Hematopoietic multipotent progenitor cell treated with erythropoietin and hydrocortisone succinate and interleukin-3 and kit ligand, for 15 days (in vitro differentiated cells): Measurements from ENCODE around the gene ELAVL2.

ENCODE experiments used
- DNase-seq: peaks from one replicate; pipeline ENCODE4 v3.0.0-alpha.2; 2015; ENCODE audit warnings: low spot score

The ELAVL2 gene

DNA sequence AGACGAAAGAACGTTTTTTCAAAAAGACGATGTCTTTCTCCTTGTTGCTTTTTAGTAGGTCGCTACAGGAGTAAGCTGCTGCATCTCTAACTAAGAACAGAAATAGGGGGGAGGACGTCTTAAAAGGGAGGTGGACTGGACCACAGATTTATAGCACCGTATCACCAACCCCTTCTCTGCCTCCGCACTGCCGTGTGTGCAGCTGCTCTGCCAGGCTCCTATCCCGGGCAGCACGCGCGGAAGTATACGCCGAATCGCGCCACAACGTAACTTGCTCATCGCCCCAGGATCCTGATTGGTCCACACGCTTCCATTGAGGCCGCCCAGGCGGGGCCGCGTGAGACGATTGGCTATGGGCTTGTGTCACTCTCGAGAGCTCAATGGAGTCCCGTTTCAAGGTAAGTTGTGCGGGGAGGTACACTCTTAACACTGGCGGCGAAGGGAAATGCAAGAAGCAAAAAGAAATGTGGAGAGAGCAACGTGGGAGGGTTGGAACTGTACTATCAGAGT lies at the start of gene ELAVL2:
Gene ELAVL2, minus strand, starts transcription at position 121 of the 510 bp plus-strand sequence. CDS start 64,006 bp downstream, outside the sequence.
- DNase-seq: no peak

DNA sequence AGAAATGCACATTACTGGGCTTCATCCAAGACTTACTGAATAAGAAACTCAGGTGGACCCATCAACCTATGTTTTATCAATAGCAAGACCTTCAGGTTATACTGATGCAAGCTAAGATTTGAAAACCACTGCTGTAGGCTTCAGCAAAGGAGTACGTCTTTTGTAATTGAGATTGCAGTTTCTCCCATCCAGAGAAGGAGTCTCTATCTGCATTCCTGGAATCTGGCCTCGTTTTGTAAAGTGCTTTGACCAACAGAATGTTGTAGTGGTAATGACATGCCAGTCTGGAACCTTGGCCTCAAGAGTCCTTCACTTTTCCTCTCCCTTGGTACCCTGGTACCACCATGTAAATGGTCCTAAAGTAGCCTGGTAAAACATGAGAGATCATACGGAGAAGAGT lies 32.2 kb upstream of the ELAVL2 start:
- DNase-seq: no peak

DNA sequence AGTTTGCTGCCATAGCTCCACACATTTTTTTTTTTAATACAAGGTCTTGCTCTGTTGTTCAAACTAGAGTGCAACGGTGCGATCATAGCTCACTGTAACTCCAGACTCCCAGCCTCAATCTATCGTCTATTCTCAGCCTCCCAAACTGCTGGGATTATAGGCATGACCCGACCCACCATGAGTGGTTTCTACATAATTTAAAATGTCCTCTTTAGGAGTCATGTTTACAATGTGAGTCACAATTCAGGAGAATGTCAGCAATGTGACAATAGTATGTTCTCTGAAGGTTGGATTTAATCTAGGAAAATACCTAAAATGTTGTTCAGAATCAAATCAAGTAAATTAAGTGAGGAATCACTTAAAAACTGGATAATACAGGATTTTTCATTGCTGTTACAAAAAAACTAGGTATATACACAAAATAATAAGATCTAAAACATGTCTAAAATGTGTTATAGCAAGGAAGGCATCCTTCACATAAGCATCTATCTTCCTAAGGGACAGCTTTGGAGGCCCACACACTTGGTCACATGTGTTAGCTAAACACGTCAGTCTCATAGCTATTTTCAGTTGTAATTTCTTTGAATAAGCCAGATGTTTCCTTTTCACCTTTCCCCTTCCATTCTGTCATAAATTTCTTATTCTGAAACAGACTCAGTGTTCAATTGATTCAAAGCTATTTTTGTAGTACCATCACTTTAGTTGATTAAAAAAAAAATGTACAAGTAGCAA lies 30.0 kb upstream of the ELAVL2 start:
- no peak for DNase-seq

DNA sequence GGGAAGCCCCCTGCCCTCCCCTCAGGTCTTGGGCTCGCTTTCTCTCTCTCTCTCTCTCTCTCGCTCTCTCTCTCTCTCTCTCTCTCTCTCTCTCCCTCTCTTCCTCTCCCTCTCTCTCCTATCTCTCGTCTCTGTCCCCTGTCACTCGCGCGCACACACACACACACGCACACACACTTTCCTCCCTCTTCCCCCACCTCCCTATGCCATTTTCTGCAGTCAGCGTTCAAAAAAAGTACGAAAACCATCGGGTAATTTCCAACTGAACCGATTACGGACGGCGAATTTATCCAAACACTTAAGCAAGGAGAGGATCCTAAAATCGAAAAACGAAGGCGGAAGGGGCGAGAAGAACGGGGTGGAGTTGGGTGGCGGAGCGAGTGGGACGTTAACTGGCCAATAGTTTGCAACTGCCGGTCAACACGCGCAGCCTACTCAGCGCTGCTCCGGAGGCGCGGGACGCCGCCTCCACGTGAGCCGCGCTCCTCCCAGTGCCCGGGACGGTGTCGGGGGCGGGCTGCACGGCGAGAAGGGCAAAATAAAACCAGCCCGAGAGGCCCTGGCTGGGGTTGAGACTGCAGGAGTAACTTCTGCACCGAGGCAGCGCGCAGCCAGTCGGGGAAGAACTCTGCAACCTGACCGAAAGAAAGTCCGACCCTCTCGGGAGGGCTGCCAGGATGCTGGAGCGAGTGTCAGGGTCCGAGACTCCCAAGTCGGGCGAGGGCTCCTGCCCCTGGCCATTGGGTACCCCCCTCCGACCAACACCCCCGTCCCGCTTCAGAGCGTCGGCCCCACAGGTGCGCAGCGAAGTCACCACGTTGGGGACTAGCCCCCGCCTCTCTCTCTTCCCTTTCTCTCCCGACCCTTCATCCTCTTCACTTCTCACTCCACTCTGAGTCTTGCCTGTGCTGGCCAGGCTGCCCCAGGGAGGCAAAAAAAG lies 24.9 kb upstream of the ELAVL2 start:
- no peak for DNase-seq

DNA sequence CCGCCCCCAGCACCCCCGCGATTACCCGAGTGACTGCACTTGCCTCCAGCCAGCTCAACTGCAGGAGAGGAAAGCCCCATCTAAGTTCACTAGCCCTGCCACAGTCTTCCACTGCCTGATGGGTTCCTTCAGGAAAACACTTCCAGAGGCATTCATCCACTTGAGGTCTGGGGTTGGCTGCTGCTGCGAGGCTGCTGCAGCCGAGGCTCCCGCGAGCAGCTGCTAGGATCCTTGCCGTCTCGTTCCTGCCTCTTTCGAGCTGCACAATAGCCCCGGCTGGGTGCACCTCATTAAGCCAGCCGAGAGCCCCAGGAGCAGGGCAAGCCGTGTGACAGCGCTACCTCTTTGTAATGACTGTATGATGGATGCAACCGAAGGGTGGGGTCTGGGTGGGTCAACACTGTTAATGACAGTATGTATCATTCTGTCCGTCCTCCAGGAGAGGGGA lies 24.2 kb upstream of the ELAVL2 start:
- DNase-seq: no peak

DNA sequence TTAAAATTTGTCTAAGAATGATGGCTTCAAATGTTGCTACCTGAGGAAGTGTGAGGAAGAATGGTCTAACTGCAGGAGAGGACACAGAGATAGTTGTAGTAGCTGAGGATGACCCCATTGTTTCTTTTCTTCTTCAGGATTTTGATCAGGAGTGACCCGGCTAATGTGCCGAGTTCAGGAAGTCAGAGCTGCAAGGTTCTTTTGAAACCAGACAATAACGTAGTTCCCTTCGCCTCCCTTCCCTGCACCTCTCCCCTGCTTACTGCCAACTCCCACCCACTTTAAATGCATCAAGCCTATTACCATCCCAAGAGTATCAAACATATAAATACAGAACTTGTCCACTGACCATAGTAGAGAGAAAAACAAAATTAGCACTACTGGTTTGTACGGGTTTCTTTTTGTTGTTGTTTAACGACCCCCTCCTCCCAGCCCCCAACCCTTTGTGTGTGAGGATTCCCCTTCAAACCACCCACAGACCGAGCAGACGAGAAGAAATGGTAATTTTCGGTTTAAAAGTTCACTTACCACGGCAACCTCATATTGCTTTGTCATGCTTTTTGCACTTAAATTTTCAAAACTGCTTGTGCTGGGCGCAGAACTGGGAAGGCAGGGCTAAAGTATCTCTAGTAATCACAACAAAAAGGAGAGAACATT lies 23.5 kb upstream of the ELAVL2 start:
- DNase-seq: no peak

DNA sequence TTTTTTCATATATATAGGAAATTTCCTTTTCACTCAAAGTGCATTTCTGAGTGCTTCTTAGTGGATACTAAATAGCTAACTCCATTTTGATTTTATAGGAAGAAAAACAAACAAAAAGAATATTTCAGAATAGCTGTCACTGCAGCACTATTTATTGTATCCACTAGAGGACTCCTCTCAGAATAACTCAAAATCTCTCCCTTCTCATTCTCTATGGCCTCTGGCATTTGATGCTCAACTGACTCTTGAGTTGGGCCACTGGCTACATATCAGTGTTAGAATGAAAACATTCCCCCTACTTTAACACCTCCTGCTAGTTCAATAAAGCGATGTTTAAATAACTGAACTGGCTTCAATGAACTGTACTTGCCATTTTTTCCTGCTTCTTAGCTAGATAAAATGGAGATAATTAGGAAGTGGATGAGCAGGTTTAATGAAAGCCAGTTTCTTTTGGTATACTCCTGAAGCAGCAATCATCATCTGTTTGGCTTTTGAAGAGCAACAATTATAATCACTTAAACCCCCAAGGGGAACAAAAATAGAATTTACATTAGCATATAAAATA lies 16.6 kb upstream of the ELAVL2 start:
- DNase-seq: no peak

DNA sequence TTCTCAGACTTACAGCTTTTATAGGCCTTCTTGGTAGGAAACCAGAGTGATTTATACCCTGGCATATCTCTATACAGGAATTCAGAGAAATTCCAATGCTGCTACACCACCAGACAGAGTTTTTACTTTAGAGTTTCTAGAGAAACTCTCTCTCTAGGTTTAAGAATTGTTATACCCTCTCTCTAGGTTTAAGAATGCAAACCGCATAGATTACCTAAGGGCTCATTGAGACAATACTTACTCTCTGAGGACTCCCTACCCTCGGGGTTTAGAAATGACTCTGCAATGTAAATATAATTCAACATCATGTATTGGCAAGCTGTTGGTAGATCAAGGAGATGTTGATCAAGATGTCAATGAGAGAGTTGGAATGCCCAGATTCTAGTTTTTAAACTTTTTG lies 15.3 kb upstream of the ELAVL2 start:
- no peak for DNase-seq

DNA sequence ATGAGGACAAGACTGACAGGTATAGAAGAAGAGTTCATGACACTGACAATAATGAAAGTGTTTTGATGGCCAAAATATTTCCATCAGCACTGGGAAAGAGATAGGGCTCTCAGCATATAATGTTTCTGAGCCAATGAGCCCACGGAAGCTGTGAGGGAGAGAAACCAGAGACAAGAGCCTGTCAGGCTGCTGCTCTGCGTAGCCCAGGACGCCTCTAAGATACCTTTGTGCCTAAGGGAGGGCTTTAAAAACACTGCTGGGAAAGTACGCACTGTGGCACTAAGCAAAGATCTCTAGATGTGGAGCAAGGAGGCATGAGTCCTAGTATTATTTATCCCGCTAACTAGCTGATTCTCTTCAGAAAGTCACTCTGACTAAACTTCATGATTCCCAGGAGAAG lies 11.0 kb upstream of the ELAVL2 start:
- DNase-seq: no peak

DNA sequence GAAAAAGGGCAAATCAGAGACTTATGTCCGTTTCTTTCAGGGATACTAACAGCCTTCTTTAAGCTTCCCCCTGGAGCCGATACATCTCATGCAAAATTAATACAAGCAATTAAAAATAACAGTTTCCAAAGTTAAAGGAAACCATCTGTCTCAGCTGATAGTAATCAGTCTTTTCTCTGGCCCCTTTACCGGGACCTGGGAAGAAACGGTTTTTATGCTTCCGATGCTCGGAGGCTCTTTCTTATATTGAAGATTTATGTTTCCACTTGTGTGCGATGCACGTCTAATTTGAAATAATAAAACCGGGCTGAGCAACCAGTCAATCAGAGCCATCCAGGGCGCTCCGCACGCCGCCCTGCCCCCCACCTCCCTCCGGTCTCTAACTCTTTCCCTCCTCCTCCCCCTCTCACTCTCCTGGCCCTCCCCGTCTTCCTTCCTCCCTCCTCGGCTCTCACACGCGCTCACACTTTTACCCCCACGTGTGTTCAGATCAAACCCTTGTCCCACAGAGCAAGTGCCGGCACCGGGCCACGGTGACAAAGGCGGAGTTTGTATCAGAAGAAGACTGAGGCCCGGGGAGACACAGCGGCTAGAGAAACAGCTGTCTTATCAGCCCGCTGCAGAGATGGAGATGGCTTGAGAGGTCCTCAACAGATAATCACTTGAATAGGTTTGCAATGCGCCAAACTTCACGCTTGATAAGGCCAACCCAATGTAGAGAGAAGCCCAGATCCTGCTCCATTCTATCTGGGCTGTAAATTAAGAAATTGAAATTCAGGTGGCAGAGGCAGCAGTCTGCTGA lies 5.1 kb upstream of the ELAVL2 start:
- no peak for DNase-seq

DNA sequence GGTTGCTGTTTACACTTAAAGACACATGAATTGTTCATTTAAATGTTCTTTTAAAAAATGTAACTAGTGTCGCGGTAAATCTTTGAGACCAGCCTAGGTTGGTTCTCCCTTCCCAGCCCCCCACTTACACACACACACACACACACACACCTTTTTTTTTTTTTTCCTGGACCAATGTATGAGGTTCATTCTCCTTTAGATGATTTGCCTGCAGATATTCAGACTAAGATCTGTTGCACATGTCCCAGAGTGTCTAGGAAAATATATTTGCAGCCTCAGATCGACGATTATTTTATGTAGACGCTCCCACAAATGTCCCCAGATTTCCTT lies 4.4 kb upstream of the ELAVL2 start:
- DNase-seq: no peak

DNA sequence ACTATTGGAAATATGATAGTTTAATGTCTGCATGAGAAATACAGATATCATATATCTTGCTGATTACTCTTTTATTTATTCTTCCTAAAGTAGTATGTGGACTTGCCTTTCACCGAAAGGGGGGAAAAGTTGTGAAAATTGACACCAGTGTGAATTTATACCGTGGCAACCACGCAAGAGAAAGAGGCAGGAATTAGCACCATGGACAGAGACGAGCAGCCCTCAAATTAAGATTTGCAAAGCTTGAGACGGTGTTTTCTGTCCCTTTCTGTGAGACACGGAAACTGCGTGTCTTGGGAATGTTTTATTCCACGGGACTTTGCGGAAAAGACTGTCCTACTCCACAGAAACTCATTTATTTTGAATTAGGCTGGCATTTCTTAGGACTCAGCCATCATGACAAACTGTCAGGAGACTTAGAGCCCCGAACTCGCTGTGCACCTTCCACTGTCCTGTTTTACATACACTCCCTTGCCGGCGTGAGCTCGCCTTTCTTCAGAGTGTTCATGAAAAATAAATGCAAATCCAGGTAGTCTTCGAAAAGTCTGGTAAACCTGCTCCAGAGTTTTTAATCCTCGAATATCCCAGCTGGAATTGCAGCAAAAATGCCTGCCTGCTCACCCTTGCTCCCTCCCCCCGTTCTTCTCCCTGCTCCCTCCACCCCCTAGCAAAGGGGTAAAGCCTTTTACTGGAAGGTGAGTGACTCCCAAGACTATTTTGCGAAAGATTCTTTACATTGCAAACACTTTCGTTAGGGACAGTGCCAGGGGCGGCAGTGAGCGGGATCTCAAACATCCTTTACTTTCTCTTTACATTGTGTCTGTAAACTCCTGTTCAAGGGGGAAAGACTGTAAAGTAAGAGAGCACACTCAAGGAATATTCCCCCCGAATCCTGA lies 3.8 kb upstream of the ELAVL2 start:
- DNase-seq: no peak

DNA sequence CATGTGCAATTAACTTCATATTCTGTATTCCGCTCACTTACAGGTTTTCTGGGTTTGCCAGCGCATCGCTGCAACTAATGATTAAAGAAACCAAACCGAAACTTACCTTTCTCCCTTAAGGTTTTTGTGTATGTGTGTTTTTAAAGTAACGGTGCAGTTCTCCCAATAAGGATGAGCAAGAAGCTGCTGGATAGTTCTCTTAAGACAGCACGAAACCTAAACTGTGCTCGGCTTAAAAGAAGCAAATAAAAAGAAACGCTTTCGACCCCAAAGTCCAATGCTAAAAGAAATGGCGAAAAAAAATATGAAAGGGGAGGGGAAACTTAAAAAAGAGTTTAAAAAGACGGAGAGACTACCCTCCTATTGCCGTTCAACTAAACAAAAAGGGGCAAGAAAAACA lies 340 bp downstream of the ELAVL2 start:
- no peak for DNase-seq

DNA sequence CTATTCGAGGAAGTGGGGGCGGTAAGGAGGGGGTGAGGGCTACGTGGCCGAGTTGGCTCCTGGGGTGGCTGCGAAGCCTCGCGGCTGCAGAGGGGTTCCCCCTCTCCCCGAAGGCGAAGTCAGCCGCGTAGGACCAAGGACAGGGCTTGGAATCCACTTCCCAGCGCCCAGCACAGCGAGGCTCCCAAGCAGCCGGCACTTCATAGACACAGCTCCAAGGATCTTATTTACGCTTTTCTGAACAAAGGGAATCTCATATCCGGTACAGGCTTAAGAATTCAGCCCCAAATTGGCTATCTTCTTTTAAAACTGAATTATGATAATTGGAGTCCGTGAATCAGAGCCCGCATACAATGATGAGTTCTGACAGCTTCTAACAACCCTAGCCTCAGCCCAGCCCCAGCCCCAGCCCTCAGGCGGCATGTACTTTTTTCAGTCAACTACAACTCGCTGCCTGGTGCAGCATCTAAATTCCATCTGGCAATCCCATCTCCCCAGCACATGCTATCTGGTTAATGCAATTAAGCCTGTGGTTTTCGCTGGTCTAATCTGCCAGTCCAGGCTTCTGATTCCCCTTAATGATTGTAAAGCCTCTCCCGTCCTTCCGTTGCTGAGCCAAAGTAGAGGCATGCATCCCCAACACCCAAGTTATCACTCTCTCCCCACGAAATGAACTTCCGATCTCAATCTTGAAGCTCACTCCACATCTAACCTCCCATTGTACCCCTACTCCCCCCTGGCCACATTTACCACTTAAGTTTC lies 1.0 kb downstream of the ELAVL2 start:
- DNase-seq: no peak

DNA sequence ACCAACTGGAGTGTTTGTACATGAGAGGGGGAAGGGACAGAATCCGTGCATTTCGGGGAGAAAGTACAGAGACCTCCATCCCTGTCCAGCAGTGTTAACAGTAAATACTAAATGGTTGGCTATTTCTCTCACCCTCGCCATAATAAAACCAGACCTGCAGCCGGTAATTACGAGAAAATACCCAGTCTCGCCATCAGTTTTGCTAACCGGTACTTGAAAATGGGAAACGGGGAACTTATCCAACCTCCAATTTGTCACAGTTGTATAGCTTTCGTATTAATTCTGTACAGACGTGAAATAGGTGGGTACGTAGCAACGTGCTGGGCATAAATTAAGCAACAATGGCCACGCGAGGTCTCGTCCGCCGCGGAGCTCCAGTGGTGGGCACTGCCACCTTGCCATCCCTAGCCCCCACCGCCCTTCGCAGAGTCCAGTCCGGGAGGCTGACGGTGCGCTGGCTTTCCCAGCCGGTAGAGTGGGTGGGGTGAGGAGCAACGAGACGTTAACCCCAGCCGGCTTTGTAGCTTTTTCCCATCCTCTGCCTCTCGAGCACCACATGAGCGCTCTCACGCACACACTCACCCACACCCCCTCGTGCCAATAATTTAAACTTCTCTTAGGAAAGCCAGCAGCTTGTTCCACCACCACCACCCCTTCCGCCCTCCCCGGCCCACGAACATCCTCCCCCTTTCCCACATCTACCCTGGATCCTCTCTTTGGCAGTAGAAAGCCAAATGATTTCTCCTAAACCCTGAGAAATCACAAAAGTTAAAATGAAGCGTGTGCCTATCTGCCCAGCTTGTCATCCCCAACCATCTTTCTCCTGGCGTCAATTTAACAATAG lies 1.8 kb downstream of the ELAVL2 start:
- DNase-seq: no peak

DNA sequence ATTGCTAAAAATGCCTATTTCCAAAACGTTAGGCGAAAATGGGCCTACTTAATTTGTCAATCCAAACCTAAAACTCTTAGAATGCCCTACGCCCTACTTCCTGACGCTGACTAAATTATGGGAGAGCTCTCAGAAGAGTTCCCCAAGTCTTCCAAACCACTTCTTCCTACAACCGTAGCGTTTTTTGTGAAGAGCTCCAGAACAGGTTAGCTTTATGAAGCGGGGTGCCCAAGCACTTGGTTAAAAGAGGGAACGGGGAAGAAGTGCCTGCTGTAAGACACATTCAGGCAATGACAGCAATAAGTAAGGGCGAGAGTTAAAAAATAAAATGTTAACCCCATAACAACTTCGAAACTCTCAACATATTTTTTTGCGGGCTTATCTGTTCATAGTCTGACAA lies 2.8 kb downstream of the ELAVL2 start:
- DNase-seq: no peak

DNA sequence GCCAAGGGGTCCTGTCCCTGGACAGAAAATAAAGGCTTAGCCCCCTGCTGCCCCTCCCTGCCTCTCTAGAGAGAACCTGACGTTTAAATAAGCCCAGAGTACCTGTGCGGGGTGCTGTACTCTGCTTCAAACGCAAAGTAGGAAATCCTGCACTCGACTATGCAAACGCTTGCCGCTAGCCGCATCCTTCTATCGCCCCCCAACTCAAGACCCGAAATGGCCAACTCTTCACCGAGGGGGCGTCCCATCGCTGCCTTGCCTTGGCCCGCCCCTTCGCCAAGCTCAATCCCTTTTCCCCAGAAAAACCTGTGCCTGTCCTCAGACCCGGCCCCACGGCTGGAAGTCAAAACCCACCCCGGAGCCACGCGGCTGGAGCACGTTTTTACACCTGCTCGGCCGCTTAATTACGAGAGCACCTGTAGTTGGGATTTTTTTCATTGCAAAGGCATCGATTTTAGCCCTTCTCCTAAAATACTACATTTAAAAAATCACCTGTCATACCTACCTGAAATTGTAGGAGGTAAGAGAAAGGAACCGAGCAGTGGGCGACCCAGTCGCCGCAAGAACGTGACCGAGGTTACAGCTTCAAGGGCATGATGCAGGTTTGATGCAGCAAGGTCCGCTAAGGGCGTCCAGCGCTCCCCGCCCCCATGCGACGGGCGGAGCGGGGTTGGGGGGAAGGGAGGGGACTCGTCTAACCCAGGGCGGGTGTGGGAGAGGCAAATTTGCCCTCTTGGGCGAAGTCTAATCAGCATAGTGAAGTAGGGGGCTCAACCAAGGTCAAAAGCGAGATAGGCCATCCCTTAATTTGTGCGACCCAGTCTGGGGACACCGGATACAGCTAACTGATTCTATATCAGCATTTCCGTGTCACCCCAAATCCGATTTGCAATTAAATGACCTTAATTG lies 3.5 kb downstream of the ELAVL2 start:
- DNase-seq: no peak
